ENCODE measurements around the gene TNFRSF4.

DNA sequence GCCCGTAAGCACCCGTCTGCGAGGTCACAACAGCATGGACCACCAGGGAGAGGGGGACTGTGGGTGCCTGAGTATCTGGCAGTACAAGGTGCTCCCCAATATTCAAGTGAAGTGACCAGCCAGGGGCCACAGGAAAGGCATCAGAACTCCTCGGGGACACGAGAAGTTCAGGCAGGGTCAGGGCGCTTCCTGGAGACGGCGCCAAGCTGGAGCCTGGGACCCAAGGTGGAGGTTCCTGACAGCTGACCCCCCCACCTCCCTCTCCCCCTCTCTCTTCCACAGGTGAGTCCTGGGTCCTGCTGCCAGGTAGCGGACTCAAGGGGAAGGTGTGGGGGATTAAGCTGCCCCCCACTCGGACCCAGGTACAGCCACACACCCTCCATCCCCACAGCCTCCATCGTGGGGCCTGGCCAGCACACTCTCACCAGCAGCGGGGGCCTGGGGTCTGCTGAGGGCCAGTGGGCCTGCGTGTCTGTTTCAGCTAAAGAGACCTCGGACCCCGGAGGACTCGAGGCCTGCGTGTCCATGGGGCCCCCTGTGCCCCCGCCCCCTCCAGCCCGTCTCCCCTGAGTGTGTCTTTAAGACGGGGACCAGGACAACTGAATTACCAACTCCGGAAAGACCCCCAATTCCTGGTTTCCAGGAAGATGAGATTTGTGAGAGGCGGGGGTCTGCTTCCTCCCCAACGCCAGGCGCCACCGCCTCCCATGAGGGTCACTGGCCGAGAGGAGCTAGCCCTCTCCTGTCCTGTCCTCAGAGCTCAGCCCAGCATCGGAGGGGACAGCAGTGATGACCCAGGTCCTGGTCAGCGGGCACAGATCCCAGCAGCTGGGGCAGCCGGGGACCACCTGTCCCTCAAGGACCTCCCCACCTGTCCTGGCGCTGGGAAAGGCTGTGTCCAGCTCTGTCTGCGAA lies 13.7 kb downstream of the TNFRSF4 start:
- no peak for TF ChIP-seq POLR2AphosphoS5 (IDR thresholded peaks at IDR 0.05)
- TF ChIP-seq CTCF (IDR thresholded peaks at IDR 0.05 in 8 of 11, conservative IDR thresholded peaks at IDR 0.05 in 3 of 11), result no peak

Measured in spleen (tissue), 7 donors.